HCT116 (cell line): ENCODE results near the gene KHDC4. TPM values are rescaled to one million over a fixed set of nuclear protein-coding genes. Genes with fewer than 3 reads are reported as not detected.

ENCODE experiments used
- ATAC-seq: fragments of 200-7000 bp; cut with Tn5 transposase; 2 replicates; pipeline ENCODE4 v1.9.1; 2020; ENCODE audit warnings: mild to moderate bottlenecking, moderate library complexity
- BruUV-seq: library from RNA; stranded (reverse); fragments of 400-500 nt; replicated peaks from 2 replicates; lab custom pipeline; 2021; lab: Mats Ljungman, UMichigan
- CTCF ChIA-PET: fragments of 300-600 bp; sonication (Branson Sonifier 250); formaldehyde crosslinking; loops from one replicate; lab custom pipeline; 2021; ENCODE audit warnings: antibody characterized with exemption; lab: Charles Lee
- POLR2A ChIA-PET: fragments of 300-600, 350-600 bp; sonication (Branson Sonifier 250); formaldehyde crosslinking; loops from one replicate; lab custom pipeline; 2021; ENCODE audit warnings: antibody characterized with exemption; lab: Charles Lee
- RAD21 ChIA-PET, 2 experiments: fragments of 300-600 bp; sonication (Branson Sonifier 250); formaldehyde crosslinking; loops; one replicate each; lab custom pipeline; 2023; ENCODE audit warnings: low total read pairs in 2 of 2; ENCODE audit not compliant: uncharacterized antibody in 2 of 2, unreplicated experiment in 2 of 2, low non-redundant PET in 1 of 2; lab: Charles Lee
- DNase-seq: peaks from one replicate; pipeline ENCODE4 v3.0.0-alpha.2; 2010; ENCODE audit warnings: low read depth, low spot score
- H2AFZ ChIP-seq: fragments of 200-600 bp; shearing (Covaris generic), sonication (generic); 2 replicates; pipeline ENCODE4 v1.6.1; 2017; ENCODE audit warnings: low read depth, mixed run types, mixed read lengths, antibody characterized with exemption, low read length; ENCODE audit not compliant: poor library complexity, severe bottlenecking
- H3K27ac ChIP-seq: 2 replicates; pipeline ENCODE4 v1.5.1; 2012; ENCODE audit warnings: low read depth, low read length
- H3K27me3 ChIP-seq: fragments of 200-600 bp; sonication (generic); 2 replicates; pipeline ENCODE4 v1.6.1; 2016; ENCODE audit warnings: mixed run types, low read length, mixed read lengths; ENCODE audit not compliant: insufficient read depth
- H3K36me3 ChIP-seq, 2 experiments: fragments of 200-500 bp in 1 of 2; fragments of 200-600 bp in 1 of 2; sonication (Bioruptor generic) in 1 of 2; sonication (generic) in 1 of 2; 2 replicates each; pipeline versions ENCODE4 v1.5.1 to v1.6.1; 2014 to 2016; ENCODE audit warnings: low read length in 2 of 2, inconsistent platforms in 1 of 2, mixed read lengths in 1 of 2, mixed run types in 1 of 2; ENCODE audit not compliant: insufficient read depth in 2 of 2, control insufficient read depth in 1 of 2
- H3K4me1 ChIP-seq, 2 experiments: fragments of 200-600 bp in 1 of 2; sonication (generic) in 1 of 2; 2 replicates each; pipeline versions ENCODE4 v1.5.1 to v1.6.1; 2012 to 2017; ENCODE audit warnings: low read length in 2 of 2, inconsistent platforms in 1 of 2, mild to moderate bottlenecking in 1 of 2, mixed read lengths in 1 of 2, mixed run types in 1 of 2, moderate library complexity in 1 of 2; ENCODE audit not compliant: insufficient read depth in 2 of 2, control insufficient read depth in 1 of 2
- H3K4me2 ChIP-seq: fragments of 200-600 bp; sonication (generic); 2 replicates; pipeline ENCODE4 v1.6.1; 2017; ENCODE audit warnings: mixed run types, low read length, mixed read lengths
- H3K4me3 ChIP-seq, 2 experiments: fragments of 200-600 bp in 1 of 2; sonication (generic) in 1 of 2; replicated peaks in 1 of 2; 2 replicates each; pipeline ENCODE4 v1.5.1; 2011 to 2016; ENCODE audit warnings: low read length in 2 of 2, control low read depth in 1 of 2, low read depth in 1 of 2, mild to moderate bottlenecking in 1 of 2, mixed read lengths in 1 of 2, mixed run types in 1 of 2
- H3K79me2 ChIP-seq: fragments of 200-600 bp; sonication (generic); 2 replicates; pipeline ENCODE4 v1.6.1; 2017; ENCODE audit warnings: mild to moderate bottlenecking, mixed run types, low read length, moderate library complexity, mixed read lengths; ENCODE audit not compliant: insufficient read depth
- H3K9ac ChIP-seq: fragments of 200-600 bp; sonication (generic); 2 replicates; pipeline ENCODE4 v1.6.1; 2016; ENCODE audit warnings: low read length, mixed read lengths
- H3K9me2 ChIP-seq: fragments of 200-600 bp; sonication (generic), shearing (Covaris generic); 2 replicates; pipeline ENCODE4 v1.6.1; 2017; ENCODE audit warnings: mixed run types, mild to moderate bottlenecking, moderate library complexity; ENCODE audit not compliant: insufficient read depth
- H3K9me3 ChIP-seq, 2 experiments: fragments of 200-500 bp in 1 of 2; fragments of 200-600 bp in 1 of 2; sonication (Bioruptor generic) in 1 of 2; sonication (generic) in 1 of 2; 2 replicates each; pipeline ENCODE4 v1.6.1; 2014 to 2017; ENCODE audit warnings: low read length in 2 of 2, mixed read lengths in 2 of 2, inconsistent platforms in 1 of 2, low read depth in 1 of 2, mild to moderate bottlenecking in 1 of 2, mixed run types in 1 of 2, moderate library complexity in 1 of 2; ENCODE audit not compliant: control insufficient read depth in 1 of 2, insufficient read depth in 1 of 2
- H4K20me1 ChIP-seq: fragments of 200-600 bp; sonication (generic), shearing (Covaris generic); 2 replicates; pipeline ENCODE4 v1.6.1; 2017; ENCODE audit warnings: mixed run types, mild to moderate bottlenecking, moderate library complexity; ENCODE audit not compliant: insufficient read depth
- CBX3 ChIP-seq: IDR thresholded peaks from 2 replicates; pipeline ENCODE4 v1.6.1; 2012; ENCODE audit warnings: low read depth
- CEBPB ChIP-seq: IDR thresholded peaks from 2 replicates; pipeline ENCODE4 v1.6.1; 2012; ENCODE audit warnings: low read depth
- ELF1 ChIP-seq: IDR thresholded peaks from 2 replicates; pipeline ENCODE4 v1.6.1; 2012; ENCODE audit warnings: low read depth, borderline replicate concordance
- FOSL1 ChIP-seq: IDR thresholded peaks from 2 replicates; pipeline ENCODE4 v1.6.1; 2012; ENCODE audit warnings: low read depth
- POLR2A ChIP-seq: IDR thresholded peaks from 2 replicates; pipeline ENCODE4 v1.7.0; 2011; ENCODE audit warnings: borderline replicate concordance; ENCODE audit not compliant: insufficient read depth, insufficient read length; ENCODE audit errors: extremely low read depth
- POLR2AphosphoS5 ChIP-seq: IDR thresholded peaks from 2 replicates; pipeline ENCODE4 v1.6.1; 2011; ENCODE audit warnings: mild to moderate bottlenecking, low read depth, low read length, moderate library complexity
- RAD21 ChIP-seq: IDR thresholded peaks from 2 replicates; pipeline ENCODE4 v1.6.1; 2012; ENCODE audit warnings: low read depth, mild to moderate bottlenecking
- SRF ChIP-seq: IDR thresholded peaks from 2 replicates; pipeline ENCODE4 v1.6.1; 2012; ENCODE audit warnings: low read depth
- ZFX ChIP-seq: fragments of 450-650 bp; IDR thresholded peaks from 2 replicates; pipeline ENCODE4 v1.6.1; 2017
- ZNF274 ChIP-seq: fragments of 200-500 bp; sonication (Bioruptor generic); IDR thresholded peaks from 2 replicates; pipeline ENCODE4 v1.6.1; 2014; ENCODE audit warnings: mild to moderate bottlenecking, low read depth, low read length, inconsistent platforms
- intact Hi-C: fragments of 100-400 bp; cut with micrococcal nuclease; formaldehyde crosslinking; loops from 2 replicates; pipeline ENCODE4 v1.10.0; 2022
- total RNA-seq: library from RNA; stranded (reverse); gene quantifications from one replicate; pipeline ENCODE4 v1.2.1, GENCODE V29; 2021; ENCODE audit not compliant: unreplicated experiment
- TF ChIP-seq, protein P1 (sequence below): IDR thresholded peaks from 2 replicates; pipeline ENCODE4 v1.6.1; 2011; ENCODE audit warnings: mild to moderate bottlenecking, low read length, moderate library complexity; ENCODE audit not compliant: insufficient replicate concordance; ENCODE audit errors: extremely low read depth
- TF ChIP-seq, protein P2 (sequence below): IDR thresholded peaks from 2 replicates; pipeline ENCODE4 v1.6.1; 2012
- TF ChIP-seq, protein P3 (sequence below): IDR thresholded peaks from 2 replicates; pipeline ENCODE4 v1.6.1; 2012; ENCODE audit warnings: low read depth
- TF ChIP-seq, protein P4 (sequence below), 3 experiments: fragments of 200-600 bp in 1 of 3; sonication (generic) in 1 of 3; IDR thresholded peaks in 2 of 3; conservative IDR thresholded peaks in 1 of 3; 2 replicates each; pipeline ENCODE4 v1.5.1; 2012 to 2017; ENCODE audit warnings: low read depth in 2 of 3, low read length in 2 of 3, antibody characterized with exemption in 1 of 3, borderline replicate concordance in 1 of 3, control low read depth in 1 of 3, mild to moderate bottlenecking in 1 of 3, mixed read lengths in 1 of 3, mixed run types in 1 of 3, moderate library complexity in 1 of 3; ENCODE audit not compliant: insufficient read depth in 1 of 3

KHDC4 gene
- total RNA-seq, 1 experiment from 2014 or later: 60.7 TPM

DNA sequence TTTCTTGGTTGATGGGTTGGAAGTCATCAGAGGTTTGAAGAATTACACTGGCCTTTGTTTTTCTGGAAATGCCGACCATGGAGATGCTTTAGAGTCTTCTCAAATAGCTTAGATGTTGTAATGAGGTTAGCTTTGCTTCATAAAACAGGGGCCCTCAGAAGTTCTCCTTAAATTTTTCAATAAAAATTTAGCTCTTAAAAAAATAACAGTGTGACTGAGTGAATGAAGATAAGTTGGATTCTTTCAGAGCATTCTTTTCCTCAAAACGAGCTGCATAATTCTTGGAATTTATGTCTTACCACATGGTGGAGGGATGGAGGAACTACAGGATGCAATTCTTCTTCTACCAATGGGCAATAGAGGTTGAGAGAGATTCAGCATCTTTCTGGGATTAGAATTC is 51.4 kb downstream of the KHDC4 start:
- CTCF ChIA-PET: no interaction called here
- Histone ChIP-seq H3K27me3 (peaks cover 7% of the 10 kb centered on the region; the same call in 1 of the 2 replicates), H2AFZ (no peak overlapping the region), H3K9me2 (no peaks in the 10 kb centered on the region), H3K9ac (no peak overlapping the region), H4K20me1 (no peaks in the 10 kb centered on the region)
- no peak for ATAC-seq
- DNase-seq: no peak
- no TSS peak for BruUV-seq
- TF ChIP-seq RAD21: no peak
- TF ChIP-seq, protein P1, sequence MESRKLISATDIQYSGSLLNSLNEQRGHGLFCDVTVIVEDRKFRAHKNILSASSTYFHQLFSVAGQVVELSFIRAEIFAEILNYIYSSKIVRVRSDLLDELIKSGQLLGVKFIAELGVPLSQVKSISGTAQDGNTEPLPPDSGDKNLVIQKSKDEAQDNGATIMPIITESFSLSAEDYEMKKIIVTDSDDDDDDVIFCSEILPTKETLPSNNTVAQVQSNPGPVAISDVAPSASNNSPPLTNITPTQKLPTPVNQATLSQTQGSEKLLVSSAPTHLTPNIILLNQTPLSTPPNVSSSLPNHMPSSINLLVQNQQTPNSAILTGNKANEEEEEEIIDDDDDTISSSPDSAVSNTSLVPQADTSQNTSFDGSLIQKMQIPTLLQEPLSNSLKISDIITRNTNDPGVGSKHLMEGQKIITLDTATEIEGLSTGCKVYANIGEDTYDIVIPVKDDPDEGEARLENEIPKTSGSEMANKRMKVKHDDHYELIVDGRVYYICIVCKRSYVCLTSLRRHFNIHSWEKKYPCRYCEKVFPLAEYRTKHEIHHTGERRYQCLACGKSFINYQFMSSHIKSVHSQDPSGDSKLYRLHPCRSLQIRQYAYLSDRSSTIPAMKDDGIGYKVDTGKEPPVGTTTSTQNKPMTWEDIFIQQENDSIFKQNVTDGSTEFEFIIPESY: no peak
- no peak for TF ChIP-seq POLR2AphosphoS5
- no peak for TF ChIP-seq ZNF274
- no peak for TF ChIP-seq POLR2A
- TF ChIP-seq CEBPB: no peak
- TF ChIP-seq, all 23 proteins: peak for 0
- RAD21 ChIA-PET: no interaction called here
- H3K79me2 ChIP-seq: no peaks in the 10 kb centered on the region
- POLR2A ChIA-PET: no interaction called here
- H3K27ac ChIP-seq: no peak overlapping the region
- H3K4me1 ChIP-seq: no peaks in the 10 kb centered on the region
- H3K4me2 ChIP-seq: no peak overlapping the region
- intact Hi-C loops: no loop called here
- no peak overlapping the region for H3K4me3 ChIP-seq
- H3K36me3 ChIP-seq: no peaks in the 10 kb centered on the region
- no peaks in the 10 kb centered on the region for H3K9me3 ChIP-seq

DNA sequence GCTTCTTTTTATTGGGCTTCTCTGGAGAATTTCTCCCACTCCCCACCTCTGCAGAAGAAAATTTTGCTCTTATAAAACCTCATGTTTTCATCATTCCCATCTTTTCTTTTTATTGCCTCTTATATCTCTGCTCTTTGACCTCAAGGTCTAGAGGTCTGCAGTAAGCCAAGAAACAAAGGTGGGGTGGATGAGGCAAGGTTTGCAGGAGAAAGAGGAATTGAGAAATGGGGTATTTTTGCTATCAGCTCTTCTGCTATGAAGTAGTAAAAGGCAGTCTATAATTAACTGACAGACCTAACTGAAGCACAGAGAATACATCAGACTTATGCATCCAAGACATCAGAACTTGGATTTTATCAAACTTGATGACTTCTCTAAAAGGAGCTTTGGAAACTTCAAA is 52.0 kb downstream of the KHDC4 start:
- H3K27ac ChIP-seq: no peak overlapping the region
- BruUV-seq: no TSS peak
- H2AFZ ChIP-seq: no peak overlapping the region
- ATAC-seq: no peak
- no peaks in the 10 kb centered on the region for H3K9me3 ChIP-seq
- no peak for DNase-seq
- peaks cover 7% of the 10 kb centered on the region; the same call in 1 of the 2 replicates for H3K27me3 ChIP-seq
- ChIA-PET RAD21 (no interaction called here), POLR2A (no interaction called here), CTCF (no interaction called here)
- no peaks in the 10 kb centered on the region for H3K79me2 ChIP-seq
- no peaks in the 10 kb centered on the region for H3K36me3 ChIP-seq
- no peaks in the 10 kb centered on the region for H4K20me1 ChIP-seq
- no peak overlapping the region for H3K4me2 ChIP-seq
- no peak overlapping the region for H3K4me3 ChIP-seq
- no peaks in the 10 kb centered on the region for H3K9me2 ChIP-seq
- H3K4me1 ChIP-seq: no peaks in the 10 kb centered on the region
- H3K9ac ChIP-seq: no peak overlapping the region
- intact Hi-C loops: no loop called here
- TF ChIP-seq RAD21 (no peak), FOSL1 (no peak), ELF1 (no peak), ZFX (no peak), SRF (no peak), CBX3 (no peak), CEBPB (no peak)
- TF ChIP-seq, protein P2, sequence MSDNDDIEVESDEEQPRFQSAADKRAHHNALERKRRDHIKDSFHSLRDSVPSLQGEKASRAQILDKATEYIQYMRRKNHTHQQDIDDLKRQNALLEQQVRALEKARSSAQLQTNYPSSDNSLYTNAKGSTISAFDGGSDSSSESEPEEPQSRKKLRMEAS: no peak
- TF ChIP-seq, protein P3, sequence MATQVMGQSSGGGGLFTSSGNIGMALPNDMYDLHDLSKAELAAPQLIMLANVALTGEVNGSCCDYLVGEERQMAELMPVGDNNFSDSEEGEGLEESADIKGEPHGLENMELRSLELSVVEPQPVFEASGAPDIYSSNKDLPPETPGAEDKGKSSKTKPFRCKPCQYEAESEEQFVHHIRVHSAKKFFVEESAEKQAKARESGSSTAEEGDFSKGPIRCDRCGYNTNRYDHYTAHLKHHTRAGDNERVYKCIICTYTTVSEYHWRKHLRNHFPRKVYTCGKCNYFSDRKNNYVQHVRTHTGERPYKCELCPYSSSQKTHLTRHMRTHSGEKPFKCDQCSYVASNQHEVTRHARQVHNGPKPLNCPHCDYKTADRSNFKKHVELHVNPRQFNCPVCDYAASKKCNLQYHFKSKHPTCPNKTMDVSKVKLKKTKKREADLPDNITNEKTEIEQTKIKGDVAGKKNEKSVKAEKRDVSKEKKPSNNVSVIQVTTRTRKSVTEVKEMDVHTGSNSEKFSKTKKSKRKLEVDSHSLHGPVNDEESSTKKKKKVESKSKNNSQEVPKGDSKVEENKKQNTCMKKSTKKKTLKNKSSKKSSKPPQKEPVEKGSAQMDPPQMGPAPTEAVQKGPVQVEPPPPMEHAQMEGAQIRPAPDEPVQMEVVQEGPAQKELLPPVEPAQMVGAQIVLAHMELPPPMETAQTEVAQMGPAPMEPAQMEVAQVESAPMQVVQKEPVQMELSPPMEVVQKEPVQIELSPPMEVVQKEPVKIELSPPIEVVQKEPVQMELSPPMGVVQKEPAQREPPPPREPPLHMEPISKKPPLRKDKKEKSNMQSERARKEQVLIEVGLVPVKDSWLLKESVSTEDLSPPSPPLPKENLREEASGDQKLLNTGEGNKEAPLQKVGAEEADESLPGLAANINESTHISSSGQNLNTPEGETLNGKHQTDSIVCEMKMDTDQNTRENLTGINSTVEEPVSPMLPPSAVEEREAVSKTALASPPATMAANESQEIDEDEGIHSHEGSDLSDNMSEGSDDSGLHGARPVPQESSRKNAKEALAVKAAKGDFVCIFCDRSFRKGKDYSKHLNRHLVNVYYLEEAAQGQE: no peak
- TF ChIP-seq, protein P4, sequence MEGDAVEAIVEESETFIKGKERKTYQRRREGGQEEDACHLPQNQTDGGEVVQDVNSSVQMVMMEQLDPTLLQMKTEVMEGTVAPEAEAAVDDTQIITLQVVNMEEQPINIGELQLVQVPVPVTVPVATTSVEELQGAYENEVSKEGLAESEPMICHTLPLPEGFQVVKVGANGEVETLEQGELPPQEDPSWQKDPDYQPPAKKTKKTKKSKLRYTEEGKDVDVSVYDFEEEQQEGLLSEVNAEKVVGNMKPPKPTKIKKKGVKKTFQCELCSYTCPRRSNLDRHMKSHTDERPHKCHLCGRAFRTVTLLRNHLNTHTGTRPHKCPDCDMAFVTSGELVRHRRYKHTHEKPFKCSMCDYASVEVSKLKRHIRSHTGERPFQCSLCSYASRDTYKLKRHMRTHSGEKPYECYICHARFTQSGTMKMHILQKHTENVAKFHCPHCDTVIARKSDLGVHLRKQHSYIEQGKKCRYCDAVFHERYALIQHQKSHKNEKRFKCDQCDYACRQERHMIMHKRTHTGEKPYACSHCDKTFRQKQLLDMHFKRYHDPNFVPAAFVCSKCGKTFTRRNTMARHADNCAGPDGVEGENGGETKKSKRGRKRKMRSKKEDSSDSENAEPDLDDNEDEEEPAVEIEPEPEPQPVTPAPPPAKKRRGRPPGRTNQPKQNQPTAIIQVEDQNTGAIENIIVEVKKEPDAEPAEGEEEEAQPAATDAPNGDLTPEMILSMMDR (IDR thresholded peaks at IDR 0.05 in 2 of 3, conservative IDR thresholded peaks at IDR 0.05 in 1 of 3; ENCODE audit: borderline replicate concordance in 1 of 3, insufficient read depth in 1 of 3, low read depth in 2 of 3, low read length in 2 of 3): no peak
